ENCODE data around the gene GYPC.

The GYPC gene

DNA sequence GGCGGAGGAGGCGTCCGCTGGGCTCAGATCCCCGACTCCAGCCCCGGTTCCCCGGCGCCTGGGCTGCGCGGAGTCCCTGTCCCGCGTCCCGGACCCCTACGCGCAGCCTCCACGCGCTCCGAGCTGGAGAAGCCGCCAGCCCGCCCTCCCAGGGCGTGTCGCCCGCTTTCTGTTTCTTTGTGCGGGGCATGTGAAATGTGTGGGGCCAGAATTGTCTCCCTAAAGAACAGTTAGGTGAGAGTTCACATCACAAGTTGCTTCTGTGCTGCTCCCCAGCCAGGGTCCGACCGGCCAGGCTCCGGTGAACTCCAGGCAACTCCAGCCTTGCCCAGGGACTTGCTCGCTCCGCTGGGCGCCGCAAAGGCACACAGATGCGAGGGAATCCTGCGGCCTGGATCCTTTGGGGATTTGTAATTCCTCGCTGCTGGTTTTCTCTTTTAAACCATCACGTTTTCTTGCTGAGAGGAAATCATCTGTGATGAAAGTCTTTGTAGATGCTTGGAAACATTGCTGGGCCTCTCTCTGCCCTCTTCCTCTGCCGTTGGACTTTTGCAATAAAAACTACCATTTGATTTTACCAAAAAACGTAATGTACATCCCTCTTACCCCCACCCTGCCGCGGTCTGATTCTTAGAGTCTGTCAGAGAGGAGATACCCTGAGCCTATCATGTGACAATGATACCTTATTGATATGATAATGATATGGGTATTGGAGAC, 631 bp downstream of the GYPC start:
- peak overlapping the region; percentile 64 to 77 for H3K4me3 ChIP-seq (replicated peaks in 1 of 2; ENCODE audit: low read depth in 2 of 2, low read length in 2 of 2)
- peak; percentile 52 to 55 for DNase-seq (ENCODE audit: low read depth in 2 of 2)
- TF ChIP-seq, protein P1, sequence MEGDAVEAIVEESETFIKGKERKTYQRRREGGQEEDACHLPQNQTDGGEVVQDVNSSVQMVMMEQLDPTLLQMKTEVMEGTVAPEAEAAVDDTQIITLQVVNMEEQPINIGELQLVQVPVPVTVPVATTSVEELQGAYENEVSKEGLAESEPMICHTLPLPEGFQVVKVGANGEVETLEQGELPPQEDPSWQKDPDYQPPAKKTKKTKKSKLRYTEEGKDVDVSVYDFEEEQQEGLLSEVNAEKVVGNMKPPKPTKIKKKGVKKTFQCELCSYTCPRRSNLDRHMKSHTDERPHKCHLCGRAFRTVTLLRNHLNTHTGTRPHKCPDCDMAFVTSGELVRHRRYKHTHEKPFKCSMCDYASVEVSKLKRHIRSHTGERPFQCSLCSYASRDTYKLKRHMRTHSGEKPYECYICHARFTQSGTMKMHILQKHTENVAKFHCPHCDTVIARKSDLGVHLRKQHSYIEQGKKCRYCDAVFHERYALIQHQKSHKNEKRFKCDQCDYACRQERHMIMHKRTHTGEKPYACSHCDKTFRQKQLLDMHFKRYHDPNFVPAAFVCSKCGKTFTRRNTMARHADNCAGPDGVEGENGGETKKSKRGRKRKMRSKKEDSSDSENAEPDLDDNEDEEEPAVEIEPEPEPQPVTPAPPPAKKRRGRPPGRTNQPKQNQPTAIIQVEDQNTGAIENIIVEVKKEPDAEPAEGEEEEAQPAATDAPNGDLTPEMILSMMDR (IDR thresholded peaks at IDR 0.05; ENCODE audit: low read depth, low read length) = no peak

DNA sequence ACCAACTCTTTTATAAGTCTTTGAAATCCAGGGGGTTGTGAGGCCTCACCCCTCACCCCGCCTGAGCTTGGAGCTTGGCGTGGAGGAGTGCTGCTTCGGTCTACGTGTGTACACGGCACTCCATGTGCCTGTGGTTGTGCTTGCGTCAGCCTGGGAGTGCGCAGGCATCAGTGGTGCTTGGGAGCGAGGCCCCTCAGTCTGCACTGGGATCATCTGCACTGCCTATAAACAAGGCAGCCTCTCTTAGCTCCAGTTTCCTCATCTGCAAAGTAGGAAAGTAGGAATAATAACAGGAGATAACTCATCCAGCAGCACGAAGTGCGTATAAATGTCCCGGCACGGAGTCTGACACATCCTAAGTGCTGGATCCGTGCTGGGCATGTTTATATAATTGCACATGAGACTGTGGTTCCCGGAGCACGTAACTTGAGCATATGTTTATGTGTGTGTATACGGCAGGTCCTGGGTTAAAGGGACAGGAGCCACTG, 1.2 kb downstream of the GYPC start:
- peak overlapping the region; percentile 64 to 77 for H3K4me3 ChIP-seq (replicated peaks in 1 of 2; ENCODE audit: low read depth in 2 of 2, low read length in 2 of 2)
- TF ChIP-seq, protein P1 (IDR thresholded peaks at IDR 0.05; ENCODE audit: low read depth, low read length) = no peak
- DNase-seq (ENCODE audit: low read depth in 2 of 2) = peak; percentile 88 to 93

DNA sequence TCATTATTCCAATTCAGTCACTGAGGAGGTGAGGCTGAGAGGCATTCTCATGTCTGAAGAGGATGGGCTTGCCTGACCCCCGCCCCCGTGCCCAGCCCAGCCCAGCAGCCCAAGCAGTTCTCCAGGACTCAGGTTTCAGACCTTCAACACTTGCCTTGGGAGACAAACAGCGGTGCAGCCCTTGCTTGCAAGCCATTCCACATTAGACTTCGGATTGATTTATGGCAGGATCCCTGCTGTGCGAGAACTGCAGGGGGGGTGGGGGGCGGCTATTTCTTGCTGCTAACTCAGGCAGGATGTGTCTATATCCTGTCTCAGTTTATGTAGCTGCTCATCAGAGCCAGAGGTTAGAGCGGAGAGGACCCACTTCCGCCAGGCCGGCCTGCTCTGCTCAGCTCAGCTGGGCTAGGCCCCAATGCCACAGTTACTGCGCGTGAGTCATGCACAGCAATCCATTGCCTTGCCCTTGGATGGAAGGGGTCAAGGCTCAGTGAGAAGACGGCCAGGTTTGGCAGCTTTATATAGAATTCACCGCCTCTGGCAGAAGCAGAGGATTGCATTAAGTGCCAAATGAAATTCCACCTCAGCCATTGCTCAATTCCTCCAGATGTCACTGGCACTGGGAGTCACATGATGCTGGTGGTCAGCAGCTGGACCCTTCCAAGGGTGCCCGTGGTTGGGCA, 1.8 kb downstream of the GYPC start:
- TF ChIP-seq, protein P1 (IDR thresholded peaks at IDR 0.05; ENCODE audit: low read depth, low read length) = peak; percentile 19

DNA sequence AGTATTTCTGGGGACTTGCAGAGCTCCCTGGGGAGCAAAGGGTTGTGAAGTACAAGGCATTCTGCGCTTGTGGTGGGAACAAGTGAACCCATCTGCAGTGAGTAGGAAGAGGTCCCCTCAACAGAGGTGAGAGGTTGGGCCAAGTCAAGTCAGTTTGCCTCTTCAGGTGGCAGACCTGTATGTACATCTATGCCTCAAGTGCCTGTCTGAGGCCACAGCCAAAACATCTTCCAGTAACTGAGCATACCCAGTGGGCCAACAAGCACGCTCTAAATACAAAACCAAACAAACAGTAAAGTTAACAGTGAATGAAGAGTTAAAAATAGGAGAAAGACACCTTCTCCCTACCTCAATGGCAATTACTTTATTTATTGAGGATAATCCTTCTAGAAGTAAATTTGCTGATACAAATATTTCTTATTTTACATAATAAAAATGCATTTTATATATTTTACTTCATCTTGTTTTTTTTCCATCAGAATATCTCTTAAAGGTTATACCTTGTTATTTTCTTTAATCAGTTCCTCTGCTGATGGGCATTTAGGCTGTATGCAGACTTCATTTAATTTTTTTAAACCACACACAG, 2.5 kb downstream of the GYPC start:
- DNase-seq (ENCODE audit: low read depth in 2 of 2) = no peak
- H3K4me3 ChIP-seq (replicated peaks in 1 of 2; ENCODE audit: low read depth in 2 of 2, low read length in 2 of 2) = peak overlapping the region in 1 of 2 donors; percentile 4

More for the DNA sequence above, 1.8 kb downstream of the GYPC start:
- DNase-seq (ENCODE audit: low read depth in 2 of 2) = peak; percentile 98 to 99
- peak overlapping the region; percentile 64 to 77 for H3K4me3 ChIP-seq (replicated peaks in 1 of 2; ENCODE audit: low read depth in 2 of 2, low read length in 2 of 2)

DNA sequence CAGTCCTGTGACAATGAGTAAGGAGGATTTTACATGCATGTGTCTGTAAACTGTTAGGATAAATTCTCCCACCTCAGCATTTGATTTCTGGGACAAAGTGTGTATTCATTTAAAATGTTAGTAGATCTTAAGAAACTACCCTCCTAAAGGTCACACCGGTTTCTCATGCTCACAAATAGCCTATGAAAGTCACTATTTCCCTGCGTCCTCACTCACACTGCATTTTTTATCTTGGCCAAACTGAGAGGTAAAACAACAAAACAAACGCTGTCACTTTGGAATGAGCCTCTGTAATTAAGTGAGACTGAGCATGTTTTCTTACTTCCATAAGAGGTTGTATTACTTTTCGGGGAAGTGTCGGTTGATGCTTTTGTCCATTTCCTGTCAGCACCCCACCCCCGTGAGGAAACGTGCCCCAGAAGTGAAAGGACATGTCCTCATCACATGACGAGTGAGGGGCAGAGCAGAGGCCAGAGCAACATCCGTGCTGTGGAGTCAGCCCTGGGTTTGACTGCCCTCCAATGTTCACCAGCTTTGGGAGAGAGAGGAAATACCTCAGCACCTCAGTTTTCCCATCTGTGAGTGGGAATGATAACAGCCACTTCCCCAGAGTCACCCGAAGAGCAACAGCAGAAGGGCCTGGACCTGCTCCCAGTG, 3.1 kb downstream of the GYPC start:
- peak; percentile 75 to 94 for DNase-seq (ENCODE audit: low read depth in 2 of 2)
- TF ChIP-seq, protein P1 (IDR thresholded peaks at IDR 0.05; ENCODE audit: low read depth, low read length) = peak; percentile 6
- peak overlapping the region in 1 of 2 donors; percentile 3 for H3K4me3 ChIP-seq (replicated peaks in 1 of 2; ENCODE audit: low read depth in 2 of 2, low read length in 2 of 2)

More for the DNA sequence above, 2.5 kb downstream of the GYPC start:
- TF ChIP-seq, protein P1 (IDR thresholded peaks at IDR 0.05; ENCODE audit: low read depth, low read length) = no peak
